Panc1 (cell line): ENCODE results near the gene XIRP2. TPM values are rescaled to one million over a fixed set of nuclear protein-coding genes. Genes with fewer than 3 reads are reported as not detected.

Experiments
- ATAC-seq: fragments of 200-7000 bp; cut with Tn5 transposase; 2 replicates; pipeline ENCODE4 v1.9.1; 2020; ENCODE audit warnings: mild to moderate bottlenecking, moderate library complexity
- BruUV-seq: library from RNA; stranded (reverse); fragments of 400-500 nt; replicated peaks from 2 replicates; lab custom pipeline; 2021; lab: Mats Ljungman, UMichigan
- CTCF ChIA-PET: fragments of 300-600 bp; sonication (Branson Sonifier 250); formaldehyde crosslinking; loops from one replicate; lab custom pipeline; 2022; ENCODE audit warnings: antibody characterized with exemption; lab: Charles Lee
- POLR2A ChIA-PET: fragments of 300-600 bp; sonication (Branson Sonifier 250); formaldehyde crosslinking; loops from one replicate; lab custom pipeline; 2022; ENCODE audit warnings: antibody characterized with exemption; lab: Charles Lee
- DNase-seq: peaks from one replicate; pipeline ENCODE4 v3.0.0-alpha.2; 2010; ENCODE audit warnings: low read depth, low spot score
- H3K27ac ChIP-seq: 2 replicates; pipeline ENCODE4 v1.5.1; 2011; ENCODE audit warnings: mild to moderate bottlenecking, low read length, inconsistent platforms
- H3K27me3 ChIP-seq: fragments of 200-500 bp; sonication (Bioruptor generic); 2 replicates; pipeline ENCODE4 v1.6.0; 2014; ENCODE audit warnings: low read length, inconsistent platforms; ENCODE audit not compliant: control insufficient read depth, insufficient read depth
- H3K36me3 ChIP-seq: fragments of 200-500 bp; sonication (Bioruptor generic); 2 replicates; pipeline ENCODE4 v1.5.1; 2014; ENCODE audit warnings: inconsistent platforms, mild to moderate bottlenecking, low read length, moderate library complexity; ENCODE audit not compliant: control insufficient read depth, insufficient read depth
- H3K4me1 ChIP-seq: 2 replicates; pipeline ENCODE4 v1.5.1; 2011; ENCODE audit warnings: inconsistent platforms, mild to moderate bottlenecking, low read length, moderate library complexity; ENCODE audit not compliant: control insufficient read depth, insufficient read depth
- H3K4me3 ChIP-seq, 2 experiments: 2 replicates each; pipeline ENCODE4 v1.5.1; 2011 to 2012; ENCODE audit warnings: low read depth in 2 of 2, low read length in 2 of 2, mild to moderate bottlenecking in 2 of 2, inconsistent platforms in 1 of 2, moderate library complexity in 1 of 2
- H3K9me3 ChIP-seq: fragments of 200-500 bp; sonication (Bioruptor generic); 2 replicates; pipeline ENCODE4 v1.5.1; 2014; ENCODE audit warnings: low read depth, mild to moderate bottlenecking, inconsistent platforms, low read length, moderate library complexity; ENCODE audit not compliant: control insufficient read depth, insufficient read depth
- CTCF ChIP-seq: fragments of 450-650 bp; IDR thresholded peaks from 2 replicates; pipeline ENCODE4 v1.5.1; 2017; ENCODE audit warnings: mild to moderate bottlenecking
- POLR2AphosphoS5 ChIP-seq: IDR thresholded peaks from 2 replicates; pipeline ENCODE4 v1.6.1; 2012; ENCODE audit warnings: mild to moderate bottlenecking, low read depth, low read length, moderate library complexity
- REST ChIP-seq, 2 experiments: IDR thresholded peaks; 2 replicates each; pipeline ENCODE4 v1.6.1; 2011 to 2012; ENCODE audit warnings: low read depth in 2 of 2, control low read depth in 1 of 2, low read length in 1 of 2, mild to moderate bottlenecking in 1 of 2, moderate library complexity in 1 of 2; ENCODE audit not compliant: insufficient read depth in 1 of 2
- SIN3A ChIP-seq: IDR thresholded peaks from 2 replicates; pipeline ENCODE4 v1.6.1; 2012; ENCODE audit warnings: low read depth, mild to moderate bottlenecking, low read length, moderate library complexity, borderline replicate concordance; ENCODE audit not compliant: insufficient read depth
- in situ Hi-C: cut with HindIII; loops from 2 replicates; pipeline ENCODE4 v1.10.0; 2016; ENCODE audit warnings: low sequenced_read_pairs, low pct_unique_long_range_greater_than_20kb
- intact Hi-C: fragments of 100-400 bp; cut with micrococcal nuclease; formaldehyde crosslinking; loops from one replicate; pipeline ENCODE4 v1.10.0; 2022; ENCODE audit not compliant: unreplicated experiment
- total RNA-seq: library from RNA; stranded (reverse); gene quantifications from one replicate; pipeline ENCODE4 v1.2.1, GENCODE V29; 2021; ENCODE audit not compliant: unreplicated experiment

XIRP2 gene
- total RNA-seq, 1 experiment from 2014 or later = not detected

GRCh38 chr2:167287212-167287611, 398.9 kb downstream of the XIRP2 start:
- no peak for TF ChIP-seq SIN3A
- TF ChIP-seq CTCF = no peak
- no peak for TF ChIP-seq REST (IDR thresholded peaks at IDR 0.05; ENCODE audit: insufficient read depth in 1 of 2, low read depth in 2 of 2, low read length in 1 of 2)
- TF ChIP-seq POLR2AphosphoS5 = no peak
- ATAC-seq = no peak
- Histone ChIP-seq H3K36me3 (no peaks in the 10 kb centered on the region), H3K4me3 (no peak overlapping the region), H3K9me3 (no peaks in the 10 kb centered on the region), H3K27ac (no peak overlapping the region), H3K4me1 (peaks cover 3% of the 10 kb centered on the region; the same call in 1 of the 2 replicates), H3K27me3 (peaks cover 4% of the 10 kb centered on the region; the same call in 1 of the 2 replicates)
- intact Hi-C loops = no loop called here
- BruUV-seq = no TSS peak
- ChIA-PET POLR2A (no interaction called here), CTCF (no interaction called here)
- DNase-seq = no peak
- in situ Hi-C loops = no loop called here

- Histone ChIP-seq H3K4me1 (peaks cover 3% of the 10 kb centered on the region; the same call in 1 of the 2 replicates), H3K9me3 (no peaks in the 10 kb centered on the region), H3K27me3 (peaks cover 4% of the 10 kb centered on the region), H3K4me3 (no peak overlapping the region), H3K36me3 (no peaks in the 10 kb centered on the region), H3K27ac (no peak overlapping the region)
- POLR2A ChIA-PET = no interaction called here
- BruUV-seq = no TSS peak
- CTCF ChIA-PET = no interaction called here
- no peak for DNase-seq
- in situ Hi-C loops (no loop called here), intact Hi-C loops (no loop called here)
- ATAC-seq = no peak
- no peak for TF ChIP-seq CTCF
These were observed 401.6 kb downstream of the XIRP2 start for GRCh38 chr2:167289651-167290410.
